Peyer's patch (tissue), 4 donors: Measurements from ENCODE around the gene GPRIN2.

Experiments used
- CTCF ChIP-seq, 6 experiments: fragments of 450-650 bp in 4 of 6; fragments of 200-600 bp in 2 of 6; sonication (generic) in 1 of 6; IDR thresholded peaks; one replicate each; pipeline ENCODE4 v1.5.1; 2017 to 2019; ENCODE audit warnings: antibody characterized with exemption in 6 of 6, mild to moderate bottlenecking in 3 of 6, moderate library complexity in 1 of 6
- POLR2A ChIP-seq, 2 donors: fragments of 450-650 bp; IDR thresholded peaks; one replicate each; pipeline ENCODE4 v1.5.1; 2017; ENCODE audit warnings: antibody characterized with exemption in 2 of 2, mild to moderate bottlenecking in 2 of 2, moderate library complexity in 2 of 2

- TF ChIP-seq CTCF (IDR thresholded peaks at IDR 0.05): no peak
- no peak for TF ChIP-seq POLR2A (IDR thresholded peaks at IDR 0.05)
Measured at GRCh38 chr10:46527241-46527811, 29.1 kb downstream of the GPRIN2 start.
